ENCODE results near the gene CPT2.

CPT2 gene

GRCh38 chr1:53262000-53262399 is 65.4 kb downstream of the CPT2 start:
- no peak for DNase-seq (ENCODE audit: low spot score)
